Left forelimb (tissue), 1 donor: ENCODE results near the gene PIK3CB.

Experiments
- DNase-seq: peaks from one replicate; pipeline ENCODE4 v3.0.0-alpha.2; 2018; ENCODE audit warnings: low spot score

PIK3CB gene

GRCh38 chr3:138834596-138835396, at the start of gene PIK3CB:
TSS of gene PIK3CB (minus strand) at chr3:138834928. CDS start at chr3:138759343, 75,585 bp downstream.
- peak; percentile 93 for DNase-seq

DNA sequence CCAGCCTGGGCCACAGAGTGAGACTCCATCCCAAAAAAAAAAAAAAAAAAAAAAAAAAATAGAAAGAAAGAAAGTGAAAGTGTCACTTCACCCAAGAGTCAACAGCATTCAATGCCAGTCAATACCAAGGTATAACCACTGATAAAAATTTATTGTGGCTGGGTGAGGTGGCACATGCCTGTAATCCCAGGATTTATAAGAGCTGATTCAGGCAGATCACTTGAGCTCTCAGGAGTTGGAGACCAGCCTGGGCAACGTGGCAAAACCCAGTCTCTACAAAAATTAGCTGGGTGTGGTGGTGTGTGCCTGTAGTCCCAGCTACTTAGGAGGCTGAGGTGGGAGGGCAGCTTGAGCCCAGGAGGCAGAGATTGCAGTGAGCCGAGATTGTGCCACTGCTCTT, 46.5 kb upstream of the PIK3CB start:
- DNase-seq: no peak

DNA sequence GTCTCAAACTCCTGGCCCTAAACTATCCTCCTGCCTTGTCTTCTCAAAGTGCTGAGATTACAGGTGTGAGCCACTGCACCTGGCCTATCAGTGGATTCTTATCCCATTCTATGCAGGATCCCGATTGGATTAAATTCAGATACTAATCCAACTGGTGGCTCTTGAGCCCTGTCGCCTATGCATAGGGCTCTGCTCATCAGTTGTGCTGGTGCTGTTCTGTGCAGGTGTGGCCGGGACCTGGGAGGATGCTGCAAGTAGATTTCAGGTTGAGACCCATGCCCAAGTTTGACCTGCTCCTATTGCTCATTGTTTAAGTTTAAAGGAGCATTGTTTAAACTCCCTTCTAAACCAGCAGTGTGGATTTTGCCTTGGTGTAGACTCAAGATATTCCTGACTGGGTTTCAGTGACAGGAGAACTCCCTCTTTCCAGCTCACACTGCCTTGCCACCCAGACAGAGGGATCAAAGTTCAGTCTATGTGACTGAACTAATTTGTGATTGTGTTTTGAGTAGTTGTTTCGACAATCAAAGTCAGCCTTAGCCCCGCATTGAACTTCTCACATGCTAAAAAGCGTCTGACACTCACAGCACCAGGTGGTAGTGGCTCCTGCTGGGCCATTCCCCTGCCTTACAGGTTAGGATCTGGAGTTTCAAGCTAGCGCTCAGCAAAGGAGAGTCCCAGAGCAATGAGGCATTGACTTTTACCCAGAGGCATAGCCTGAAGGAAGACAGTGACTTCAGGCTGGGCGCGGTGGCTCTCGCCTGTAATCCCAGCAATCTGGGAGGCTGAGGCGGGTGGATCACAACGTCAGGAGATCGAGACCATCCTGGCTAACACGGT, 45.0 kb upstream of the PIK3CB start:
- DNase-seq: no peak

DNA sequence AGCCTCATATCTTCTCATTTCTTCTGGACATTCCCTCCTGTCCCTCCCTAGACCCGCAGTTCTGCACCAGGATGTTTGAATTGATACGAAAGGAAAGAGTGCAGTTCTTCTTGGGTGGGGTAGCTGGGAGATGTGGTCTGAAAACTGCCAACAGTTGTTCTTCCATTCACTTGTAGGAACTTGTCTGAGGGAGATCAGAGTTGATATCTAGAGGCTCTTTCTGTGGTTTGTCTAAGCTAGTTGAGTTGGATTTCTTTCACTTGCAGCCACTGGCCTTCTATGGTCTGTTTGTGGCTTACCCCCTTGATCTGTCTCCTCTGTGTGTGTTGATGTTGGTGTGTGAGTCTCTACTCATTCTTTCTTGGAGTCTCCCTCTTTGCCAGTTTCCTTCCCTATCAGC, 42.5 kb upstream of the PIK3CB start:
- DNase-seq: no peak

GRCh38 chr3:138875754-138876664, 41.3 kb upstream of the PIK3CB start:
- DNase-seq: no peak

DNA sequence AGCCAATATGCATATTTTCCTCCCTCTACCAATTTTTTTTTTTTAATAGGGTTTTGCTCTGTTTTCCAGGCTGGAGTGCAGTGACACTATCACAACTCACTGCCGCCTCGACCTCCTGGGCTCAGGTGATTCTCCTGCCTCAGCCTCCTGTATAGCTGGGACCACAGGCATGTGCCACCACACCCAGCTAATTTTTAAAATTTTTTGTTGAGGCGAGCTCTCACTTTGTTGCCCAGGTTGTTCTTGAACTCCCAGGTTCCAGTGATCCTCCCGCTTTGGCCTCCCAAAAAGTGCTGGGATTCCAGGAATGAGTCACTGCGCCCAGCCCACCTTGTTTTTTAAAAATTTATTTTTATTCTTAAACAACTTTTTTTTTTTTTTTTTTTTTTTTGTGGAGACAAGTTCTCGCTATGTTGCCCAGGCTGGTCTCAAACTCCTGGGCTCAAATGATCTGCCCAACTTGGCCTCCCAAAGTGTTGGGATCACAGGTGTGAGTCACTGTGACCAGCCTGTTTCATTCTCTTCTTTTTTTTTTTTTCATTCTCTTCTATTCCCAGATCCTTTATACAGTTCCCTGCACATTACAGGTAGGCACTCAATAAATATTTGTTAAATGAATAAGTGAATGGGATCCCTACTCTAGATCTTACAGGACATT, 40.5 kb upstream of the PIK3CB start:
- no peak for DNase-seq

DNA sequence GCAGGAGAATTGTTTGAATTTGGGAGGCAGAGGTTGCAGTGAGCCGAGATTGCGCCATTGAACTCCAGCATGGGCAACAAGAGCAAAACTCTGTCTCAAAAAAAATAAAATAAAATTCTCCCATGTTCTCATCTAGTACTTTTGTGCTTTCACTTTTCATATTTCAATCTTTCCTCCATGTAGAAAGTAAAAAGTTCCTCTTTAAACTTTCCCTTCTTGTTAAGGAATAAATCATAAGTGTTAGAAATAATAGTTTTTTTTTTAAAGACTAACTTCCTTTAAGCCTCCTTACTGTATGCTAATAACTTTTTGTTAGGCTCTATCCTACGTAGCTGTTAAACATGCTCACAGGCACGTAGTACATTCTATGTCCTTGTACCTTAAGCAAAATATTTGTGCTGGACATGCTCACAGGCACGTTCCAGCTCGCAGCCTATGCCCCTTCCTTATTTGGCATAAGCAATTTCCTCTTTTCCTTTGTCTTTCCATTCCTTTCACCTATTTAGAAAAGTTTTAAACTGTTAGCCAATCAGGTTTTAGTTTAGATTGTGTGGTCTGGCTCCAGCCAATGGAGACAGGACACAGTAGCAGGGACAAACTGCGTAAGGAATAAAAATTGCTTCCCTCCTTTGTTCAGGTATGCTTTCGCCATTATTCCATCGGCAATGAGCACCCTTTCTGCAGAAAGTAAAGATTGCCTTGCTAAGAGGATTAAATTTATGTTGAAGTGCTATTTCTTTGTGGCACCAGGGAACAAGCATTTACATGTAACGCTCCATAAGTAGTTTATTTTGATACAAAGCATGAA, 38.9 kb upstream of the PIK3CB start:
- DNase-seq: no peak

GRCh38 chr3:138872632-138873031, 37.9 kb upstream of the PIK3CB start:
- no peak for DNase-seq

DNA sequence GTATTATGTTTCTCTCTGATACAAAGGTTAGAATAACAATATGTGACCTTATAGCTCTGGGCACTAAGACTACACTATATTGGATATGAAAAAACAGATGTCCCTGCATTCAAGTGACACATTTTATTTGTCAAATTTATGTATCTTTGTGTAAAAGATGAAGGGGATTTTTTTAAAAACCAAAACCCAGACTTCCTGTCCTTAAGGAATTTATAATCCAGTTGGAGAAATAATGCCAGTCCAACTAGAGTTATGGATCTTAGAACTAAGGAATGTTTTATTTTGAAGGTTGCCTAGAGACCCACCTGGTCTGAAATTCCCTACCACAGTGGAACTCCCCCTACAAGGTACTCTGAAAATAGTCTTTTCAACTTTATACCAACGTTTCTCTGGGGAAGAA, 33.3 kb upstream of the PIK3CB start:
- no peak for DNase-seq

GRCh38 chr3:138863776-138864113, 29.0 kb upstream of the PIK3CB start:
- no peak for DNase-seq

DNA sequence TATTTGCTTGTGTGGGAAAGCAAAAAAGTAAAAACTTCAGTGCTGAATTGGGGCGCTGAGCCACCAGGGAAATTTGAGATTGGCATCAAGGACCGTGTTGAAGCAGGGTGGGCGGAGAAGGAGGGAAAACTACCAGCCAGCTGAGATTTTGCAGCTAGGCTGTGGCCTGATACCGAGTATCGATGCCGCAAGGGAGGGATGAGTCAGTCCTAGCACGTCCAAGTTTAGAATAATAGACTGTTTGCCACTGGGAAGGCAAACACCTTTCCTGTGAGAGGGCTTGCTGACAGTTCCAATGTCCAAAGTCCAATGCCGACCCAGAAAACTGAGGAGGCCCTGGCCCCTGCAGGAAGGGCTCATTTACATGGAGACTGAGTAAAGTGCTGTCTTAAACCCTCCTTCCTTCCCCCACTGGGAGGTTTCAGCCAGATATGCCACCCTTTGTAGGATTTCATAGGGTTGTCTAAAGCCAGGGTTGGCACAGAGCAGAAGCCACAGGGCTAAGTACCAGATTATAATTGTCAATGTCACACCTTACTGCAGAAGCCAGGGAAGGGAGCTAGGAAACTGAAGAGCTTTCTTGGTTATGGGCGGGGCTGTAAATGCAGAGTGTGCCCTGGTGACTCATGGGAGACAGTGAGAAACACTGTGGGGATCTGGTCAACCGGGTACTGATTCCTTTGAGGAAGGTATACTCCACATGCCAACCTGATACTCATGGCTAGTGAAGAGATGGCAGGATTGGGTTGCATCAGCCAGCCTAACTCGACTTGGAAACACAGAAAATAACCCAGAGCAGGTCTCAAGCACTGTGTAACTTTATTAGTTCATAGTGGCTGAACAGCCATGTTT, 28.4 kb upstream of the PIK3CB start:
- no peak for DNase-seq

- DNase-seq: no peak
Measured at GRCh38 chr3:138862531-138862923, 27.8 kb upstream of the PIK3CB start.

DNA sequence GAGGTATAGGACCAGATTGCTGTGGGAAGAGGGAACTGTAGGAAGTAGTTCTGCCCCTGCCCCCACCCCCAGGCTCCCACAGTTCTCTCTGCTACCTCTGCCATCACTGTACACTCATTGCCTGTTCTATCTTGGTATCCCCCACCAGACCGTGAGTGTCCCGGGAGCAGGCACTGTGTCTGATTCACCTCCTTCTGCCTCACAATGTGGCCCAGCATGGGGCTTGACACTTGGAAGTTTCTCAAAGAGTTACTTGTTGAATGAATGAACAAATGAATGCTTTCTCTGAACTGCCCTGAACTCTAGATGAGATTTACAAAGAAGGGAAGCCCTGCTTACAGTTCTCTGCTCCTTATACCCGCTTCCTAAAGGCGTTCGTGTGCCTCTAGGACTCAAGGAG, 27.1 kb upstream of the PIK3CB start:
- DNase-seq: no peak

GRCh38 chr3:138856799-138857198, 22.1 kb upstream of the PIK3CB start:
- DNase-seq: no peak

DNA sequence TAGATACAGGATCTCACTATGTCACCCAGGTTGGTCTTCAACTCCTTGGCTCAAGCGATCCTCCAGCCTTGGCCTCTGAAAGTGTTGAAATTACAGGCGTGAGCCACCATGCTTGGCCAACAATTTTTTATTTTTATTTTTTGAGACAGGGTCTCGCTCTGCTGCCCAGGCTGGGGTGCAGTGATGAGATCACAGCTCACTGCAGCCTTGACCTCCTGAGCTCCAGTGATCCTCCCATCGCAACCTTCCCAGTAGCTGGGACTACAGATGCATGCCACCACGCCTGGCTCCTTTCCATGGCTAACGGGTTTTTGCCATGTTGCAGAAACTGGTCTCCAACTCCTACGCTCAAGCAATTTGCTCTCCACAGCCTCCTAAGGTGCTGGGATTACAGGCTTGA, 20.2 kb upstream of the PIK3CB start:
- no peak for DNase-seq

GRCh38 chr3:138854204-138854603, 19.5 kb upstream of the PIK3CB start:
- DNase-seq: no peak

DNA sequence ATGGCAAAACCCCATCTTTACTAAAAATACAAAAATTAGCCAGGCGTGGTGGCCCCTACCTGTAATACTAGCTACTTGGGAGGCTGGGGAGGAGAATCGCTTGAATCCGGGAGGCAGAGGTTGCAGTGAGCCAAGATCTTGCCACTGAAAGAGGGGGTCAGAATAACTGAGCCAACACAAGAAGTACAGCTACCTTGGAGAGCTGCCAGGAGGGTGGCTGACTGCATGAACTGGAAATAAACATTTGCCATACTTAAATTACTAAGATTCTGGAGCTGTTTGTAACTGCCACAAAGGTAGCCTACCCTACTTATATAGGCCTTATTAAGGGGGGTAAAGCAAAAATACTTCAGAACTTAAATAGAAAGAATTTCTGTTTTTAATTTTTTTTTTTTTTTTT, 15.4 kb upstream of the PIK3CB start:
- no peak for DNase-seq

DNA sequence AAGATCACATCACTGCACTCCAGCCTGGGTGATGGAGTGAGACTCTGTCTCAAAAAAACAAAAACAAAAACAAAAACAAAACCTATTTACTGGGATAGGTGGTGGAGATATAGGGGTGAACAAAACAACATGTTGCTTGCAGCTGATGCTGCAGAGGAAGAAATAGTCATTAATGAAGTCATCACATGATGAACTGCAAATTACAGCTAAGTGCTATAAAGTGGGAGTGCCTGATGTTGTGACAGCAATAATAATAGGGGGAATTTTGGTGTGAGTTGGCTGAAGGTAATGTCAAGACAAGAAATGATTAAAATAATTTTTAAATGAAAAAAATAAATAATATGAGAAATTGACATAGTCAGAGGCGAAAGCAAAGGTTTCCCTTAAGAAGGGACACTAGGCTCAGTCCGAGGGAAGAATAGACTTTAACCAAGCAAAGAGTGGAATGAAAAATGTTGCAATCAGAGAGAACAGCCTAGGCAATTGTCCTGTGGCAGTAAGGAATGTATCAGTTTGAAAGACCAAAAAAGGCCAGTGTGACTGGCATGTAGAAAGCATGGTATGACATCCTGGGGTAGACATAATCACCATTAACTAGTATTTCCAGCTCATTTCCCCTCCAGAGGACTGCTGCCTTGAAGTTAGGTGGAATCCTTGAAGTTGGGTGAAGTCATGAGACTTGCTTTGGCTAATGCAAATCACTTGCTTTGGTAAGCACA, 14.7 kb upstream of the PIK3CB start:
- no peak for DNase-seq

- no peak for DNase-seq
Measured at GRCh38 chr3:138848696-138849095, 14.0 kb upstream of the PIK3CB start.
